ENCODE results near the gene KRTAP12-3. TPM values are rescaled to one million over a fixed set of nuclear protein-coding genes. Genes with fewer than 3 reads are reported as not detected.

Gene KRTAP12-3
- total RNA-seq, 1 donor from 2014 or later = not detected

DNA sequence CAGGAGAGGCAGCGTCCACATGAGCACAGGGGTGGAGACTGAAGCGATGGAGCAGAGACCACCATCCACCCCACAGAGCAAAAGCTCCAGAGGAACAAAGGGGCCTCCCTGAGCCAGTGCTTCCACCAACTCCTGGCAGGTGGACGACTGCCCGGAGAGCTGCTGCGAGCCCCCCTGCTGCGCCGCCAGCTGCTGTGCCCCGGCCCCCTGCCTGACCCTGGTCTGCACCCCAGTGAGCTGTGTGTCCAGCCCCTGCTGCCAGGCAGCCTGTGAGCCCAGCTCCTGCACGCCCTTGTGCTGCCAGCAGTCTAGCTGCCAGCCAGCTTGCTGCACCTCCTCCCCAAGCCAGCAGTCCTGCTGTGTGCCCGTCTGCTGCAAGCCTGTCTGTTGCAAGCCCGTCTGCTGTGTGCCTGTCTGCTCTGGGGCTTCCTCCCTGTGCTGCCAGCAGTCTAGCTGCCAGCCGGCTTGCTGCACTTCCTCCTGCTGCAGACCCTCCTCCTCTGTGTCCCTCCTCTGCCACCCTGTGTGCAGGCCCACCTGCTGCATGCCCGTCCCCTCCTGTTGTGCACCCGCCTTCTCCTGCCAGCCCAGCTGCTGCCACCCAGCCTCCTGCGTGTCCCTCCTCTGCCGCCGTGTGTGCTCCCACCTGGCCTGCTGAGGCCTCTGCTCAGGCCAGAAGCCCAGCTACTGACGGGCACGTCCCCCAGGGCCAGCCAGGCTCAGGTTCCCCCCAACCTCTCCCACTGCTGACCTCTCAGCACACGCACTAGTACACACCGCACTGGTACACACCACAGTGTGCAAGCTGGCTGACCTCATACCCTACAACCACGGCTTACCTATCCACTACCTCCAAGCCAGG lies 44.6 kb downstream of the KRTAP12-3 start:
- Histone ChIP-seq H3K36me3 (ENCODE audit: insufficient read depth, low read length) (no peaks in the 10 kb centered on the region), H3K4me2 (ENCODE audit: low read length) (no peak overlapping the region), H4K20me1 (ENCODE audit: insufficient read depth, low read length) (no peaks in the 10 kb centered on the region), H2AFZ (ENCODE audit: low read depth, low read length) (no peak overlapping the region), H3K79me2 (ENCODE audit: insufficient read depth, low read length) (no peaks in the 10 kb centered on the region), H3K27ac (ENCODE audit: low read depth, low read length) (no peak overlapping the region), H3K9ac (ENCODE audit: low read length) (no peak overlapping the region), H3K27me3 (ENCODE audit: insufficient read depth, low read length) (peaks cover 29% of the 10 kb centered on the region), H3K4me1 (ENCODE audit: insufficient read depth, low read length) (no peaks in the 10 kb centered on the region), H3K4me3 (ENCODE audit: insufficient read depth, low read depth, low read length) (no peak overlapping the region), H3K9me3 (ENCODE audit: insufficient read depth, low read depth, low read length) (no peaks in the 10 kb centered on the region)
- FAIRE-seq (no peak), DNase-seq (ENCODE audit: low read depth) (no peak)
- H3K36me3 Mint-ChIP-seq (ENCODE audit: low read depth, unreplicated experiment) = no peaks in the 10 kb centered on the region
- no peak overlapping the region for H3K4me3 Mint-ChIP-seq (ENCODE audit: unreplicated experiment)
- peaks cover 13% of the 10 kb centered on the region for H3K9me3 Mint-ChIP-seq (ENCODE audit: unreplicated experiment)
- peaks cover 8% of the 10 kb centered on the region for H3K4me1 Mint-ChIP-seq (ENCODE audit: low read depth, unreplicated experiment)
- H3K27me3 Mint-ChIP-seq (ENCODE audit: low read depth, unreplicated experiment) = peaks cover 79% of the 10 kb centered on the region
- TF ChIP-seq, protein P1, sequence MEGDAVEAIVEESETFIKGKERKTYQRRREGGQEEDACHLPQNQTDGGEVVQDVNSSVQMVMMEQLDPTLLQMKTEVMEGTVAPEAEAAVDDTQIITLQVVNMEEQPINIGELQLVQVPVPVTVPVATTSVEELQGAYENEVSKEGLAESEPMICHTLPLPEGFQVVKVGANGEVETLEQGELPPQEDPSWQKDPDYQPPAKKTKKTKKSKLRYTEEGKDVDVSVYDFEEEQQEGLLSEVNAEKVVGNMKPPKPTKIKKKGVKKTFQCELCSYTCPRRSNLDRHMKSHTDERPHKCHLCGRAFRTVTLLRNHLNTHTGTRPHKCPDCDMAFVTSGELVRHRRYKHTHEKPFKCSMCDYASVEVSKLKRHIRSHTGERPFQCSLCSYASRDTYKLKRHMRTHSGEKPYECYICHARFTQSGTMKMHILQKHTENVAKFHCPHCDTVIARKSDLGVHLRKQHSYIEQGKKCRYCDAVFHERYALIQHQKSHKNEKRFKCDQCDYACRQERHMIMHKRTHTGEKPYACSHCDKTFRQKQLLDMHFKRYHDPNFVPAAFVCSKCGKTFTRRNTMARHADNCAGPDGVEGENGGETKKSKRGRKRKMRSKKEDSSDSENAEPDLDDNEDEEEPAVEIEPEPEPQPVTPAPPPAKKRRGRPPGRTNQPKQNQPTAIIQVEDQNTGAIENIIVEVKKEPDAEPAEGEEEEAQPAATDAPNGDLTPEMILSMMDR (IDR thresholded peaks at IDR 0.05; ENCODE audit: insufficient read depth, low read depth, low read length) = no peak
- no peak for TF ChIP-seq EZH2 (IDR thresholded peaks at IDR 0.05; ENCODE audit: insufficient read depth, low read length)
- H3K27ac Mint-ChIP-seq (ENCODE audit: unreplicated experiment) = no peak overlapping the region

DNA sequence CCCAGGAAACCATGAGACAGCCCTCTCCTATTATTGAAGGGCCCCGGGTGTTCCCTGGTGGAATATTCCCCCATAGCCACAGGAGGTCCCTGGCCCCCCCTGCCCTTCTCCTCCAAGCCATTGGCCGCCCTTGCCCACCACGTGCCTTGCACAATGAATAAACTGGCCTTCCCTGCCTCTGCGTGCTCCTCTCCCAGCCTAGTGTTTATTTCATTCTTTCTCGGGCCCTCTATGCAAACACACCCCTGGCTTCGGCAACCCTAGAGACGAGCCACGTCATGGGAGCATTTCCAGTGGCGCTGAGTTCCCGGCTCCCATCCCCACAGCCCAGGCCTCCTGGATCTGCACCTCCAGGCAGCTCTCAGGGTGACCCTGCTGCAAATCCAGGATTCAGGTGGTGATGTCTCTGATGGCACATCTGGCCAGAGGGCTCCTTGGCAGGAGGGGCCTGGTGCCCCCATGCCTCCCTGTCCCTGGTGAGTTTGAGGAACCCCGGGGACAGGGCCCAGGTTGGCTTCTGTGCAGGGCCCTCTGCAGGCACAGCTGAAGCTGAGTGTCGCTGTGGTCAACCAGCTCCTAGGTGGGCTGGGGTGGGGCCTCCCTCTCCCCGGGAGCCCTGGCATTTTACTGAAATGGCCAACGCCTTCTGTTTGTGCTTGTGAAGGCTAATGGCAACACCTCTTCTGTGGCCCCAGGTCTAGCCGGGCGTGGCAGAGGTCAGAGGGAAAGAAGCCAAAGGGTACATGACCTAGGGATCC lies 45.4 kb downstream of the KRTAP12-3 start:
- no peak overlapping the region for H2AFZ ChIP-seq (ENCODE audit: low read depth, low read length)
- Mint-ChIP-seq H3K9me3 (ENCODE audit: unreplicated experiment) (peaks cover 13% of the 10 kb centered on the region), H3K27me3 (ENCODE audit: low read depth, unreplicated experiment) (peaks cover 82% of the 10 kb centered on the region), H3K36me3 (ENCODE audit: low read depth, unreplicated experiment) (no peaks in the 10 kb centered on the region), H3K27ac (ENCODE audit: unreplicated experiment) (no peak overlapping the region), H3K4me3 (ENCODE audit: unreplicated experiment) (no peak overlapping the region), H3K4me1 (ENCODE audit: low read depth, unreplicated experiment) (peaks cover 3% of the 10 kb centered on the region)
- no peak overlapping the region for H3K4me3 ChIP-seq (ENCODE audit: insufficient read depth, low read depth, low read length)
- no peaks in the 10 kb centered on the region for H3K36me3 ChIP-seq (ENCODE audit: insufficient read depth, low read length)
- DNase-seq (ENCODE audit: low read depth) (no peak), FAIRE-seq (no peak)
- H3K4me1 ChIP-seq (ENCODE audit: insufficient read depth, low read length) = no peaks in the 10 kb centered on the region
- H3K9me3 ChIP-seq (ENCODE audit: insufficient read depth, low read depth, low read length) = no peaks in the 10 kb centered on the region
- H3K27ac ChIP-seq (ENCODE audit: low read depth, low read length) = no peak overlapping the region
- H4K20me1 ChIP-seq (ENCODE audit: insufficient read depth, low read length) = no peaks in the 10 kb centered on the region
- no peak overlapping the region for H3K9ac ChIP-seq (ENCODE audit: low read length)
- no peak overlapping the region for H3K4me2 ChIP-seq (ENCODE audit: low read length)
- TF ChIP-seq EZH2 (IDR thresholded peaks at IDR 0.05; ENCODE audit: insufficient read depth, low read length) = no peak
- TF ChIP-seq, protein P1 (IDR thresholded peaks at IDR 0.05; ENCODE audit: insufficient read depth, low read depth, low read length) = no peak
- peaks cover 34% of the 10 kb centered on the region for H3K27me3 ChIP-seq (ENCODE audit: insufficient read depth, low read length)
- H3K79me2 ChIP-seq (ENCODE audit: insufficient read depth, low read length) = no peaks in the 10 kb centered on the region

Measured in astrocyte (in vitro differentiated cells and primary cell).